Liver (tissue), 9 donors: Measurements from ENCODE around the gene TMEM205. TPM values are rescaled to one million over a fixed set of nuclear protein-coding genes. Genes with fewer than 3 reads are reported as not detected.
A peak's percentile ranks its signal among the peaks of the same experiment; 100 is the strongest.

Experiments
- DNase-seq: peaks from one replicate; pipeline ENCODE4 v3.0.0-alpha.2; 2017; ENCODE audit warnings: low spot score
- H3K27ac ChIP-seq, 2 donors: one replicate each; pipeline ENCODE4 v1.7.0; 2013; ENCODE audit warnings: inconsistent platforms in 2 of 2, low read length in 2 of 2, control low read depth in 1 of 2, low read depth in 1 of 2, mild to moderate bottlenecking in 1 of 2
- H3K27me3 ChIP-seq, 4 donors: one replicate each; pipeline versions ENCODE4 v1.6.1 to v1.7.0; 2013; ENCODE audit warnings: low read length in 3 of 4, inconsistent platforms in 1 of 4, mild to moderate bottlenecking in 1 of 4, moderate library complexity in 1 of 4; ENCODE audit not compliant: control insufficient read depth in 4 of 4, insufficient read depth in 4 of 4
- H3K36me3 ChIP-seq, 4 donors: one replicate each; pipeline versions ENCODE4 v1.6.1 to v1.7.0; 2013; ENCODE audit warnings: low read length in 3 of 4, mild to moderate bottlenecking in 3 of 4, low read depth in 1 of 4, moderate library complexity in 1 of 4; ENCODE audit not compliant: control insufficient read depth in 4 of 4, insufficient read depth in 3 of 4
- H3K4me1 ChIP-seq, 4 donors: one replicate each; pipeline versions ENCODE4 v1.6.1 to v1.7.0; 2013; ENCODE audit warnings: low read length in 3 of 4, mild to moderate bottlenecking in 3 of 4, moderate library complexity in 1 of 4; ENCODE audit not compliant: control insufficient read depth in 4 of 4, insufficient read depth in 4 of 4
- H3K4me3 ChIP-seq, 3 donors: one replicate each; pipeline versions ENCODE4 v1.6.1 to v1.7.0; 2013; ENCODE audit warnings: low read length in 3 of 3, control low read depth in 1 of 3, low read depth in 1 of 3, mild to moderate bottlenecking in 1 of 3
- H3K9ac ChIP-seq, 2 donors: one replicate each; pipeline ENCODE4 v1.7.0; 2013; ENCODE audit warnings: low read length in 2 of 2, mild to moderate bottlenecking in 2 of 2, moderate library complexity in 2 of 2, control low read depth in 1 of 2, low read depth in 1 of 2
- H3K9me3 ChIP-seq, 4 donors: one replicate each; pipeline versions ENCODE4 v1.6.1 to v1.7.0; 2013; ENCODE audit warnings: low read length in 3 of 4; ENCODE audit not compliant: control insufficient read depth in 4 of 4
- ATF3 ChIP-seq: IDR thresholded peaks from 2 replicates; pipeline ENCODE4 v1.6.1; 2016; ENCODE audit warnings: antibody characterized with exemption
- CTCF ChIP-seq: fragments of 150-350 bp; IDR thresholded peaks from 2 replicates; pipeline ENCODE4 v1.5.1; 2017; ENCODE audit warnings: improper control_type of control experiment, low read depth, low read length; ENCODE audit not compliant: missing input control
- EGR1 ChIP-seq, 2 donors: IDR thresholded peaks; 2 replicates each; pipeline ENCODE4 v1.6.1; 2016 to 2018; ENCODE audit warnings: antibody characterized with exemption in 2 of 2, low read depth in 2 of 2
- FOXA1 ChIP-seq: IDR thresholded peaks from 2 replicates; pipeline ENCODE4 v1.6.1; 2016; ENCODE audit warnings: antibody characterized with exemption
- FOXA2 ChIP-seq: IDR thresholded peaks from 2 replicates; pipeline ENCODE4 v1.6.1; 2016; ENCODE audit warnings: antibody characterized with exemption
- GABPA ChIP-seq, 2 donors: IDR thresholded peaks in 1 of 2; conservative IDR thresholded peaks in 1 of 2; 2 replicates each; pipeline ENCODE4 v1.6.1; 2016; ENCODE audit warnings: antibody characterized with exemption in 2 of 2, mild to moderate bottlenecking in 1 of 2, moderate library complexity in 1 of 2
- HNF4A ChIP-seq, 2 donors: conservative IDR thresholded peaks; 2 replicates each; pipeline ENCODE4 v1.6.1; 2016; ENCODE audit warnings: antibody characterized with exemption in 2 of 2, mild to moderate bottlenecking in 2 of 2
- HNF4G ChIP-seq: IDR thresholded peaks from 2 replicates; pipeline ENCODE4 v1.6.1; 2016; ENCODE audit warnings: antibody characterized with exemption
- JUND ChIP-seq, 2 donors: IDR thresholded peaks; 2 replicates each; pipeline ENCODE4 v1.6.1; 2016; ENCODE audit warnings: antibody characterized with exemption in 2 of 2
- MAX ChIP-seq: IDR thresholded peaks from 2 replicates; pipeline ENCODE4 v1.6.1; 2016; ENCODE audit warnings: antibody characterized with exemption
- NR2F2 ChIP-seq: IDR thresholded peaks from 2 replicates; pipeline ENCODE4 v1.6.1; 2016; ENCODE audit warnings: antibody characterized with exemption
- RAD21 ChIP-seq, 2 donors: IDR thresholded peaks; 2 replicates each; pipeline ENCODE4 v1.6.1; 2016; ENCODE audit warnings: antibody characterized with exemption in 2 of 2, mild to moderate bottlenecking in 2 of 2
- RXRA ChIP-seq, 2 donors: IDR thresholded peaks; 2 replicates each; pipeline ENCODE4 v1.6.1; 2017 to 2018; ENCODE audit warnings: antibody characterized with exemption in 2 of 2, mild to moderate bottlenecking in 1 of 2
- SP1 ChIP-seq: IDR thresholded peaks from 2 replicates; pipeline ENCODE4 v1.6.1; 2018; ENCODE audit warnings: antibody characterized with exemption, mild to moderate bottlenecking
- TAF1 ChIP-seq: conservative IDR thresholded peaks from 2 replicates; pipeline ENCODE4 v1.6.1; 2016; ENCODE audit warnings: antibody characterized with exemption, mild to moderate bottlenecking
- YY1 ChIP-seq: IDR thresholded peaks from 2 replicates; pipeline ENCODE4 v1.6.1; 2016; ENCODE audit warnings: antibody characterized with exemption, mild to moderate bottlenecking
- ZBTB33 ChIP-seq: IDR thresholded peaks from 2 replicates; pipeline ENCODE4 v1.6.1; 2016; ENCODE audit warnings: antibody characterized with exemption
- WGBS: extraction: QIAGEN DNeasy Blood & Tissue Kit; methylation state at CpG from one replicate; pipeline ENCODE4 v1.1.7; 2013; 5-methylcytosine and 5-hydroxymethylcytosine counted together
- polyA plus RNA-seq, 2 donors: library from polyadenylated mRNA; stranded (reverse) in 1 of 2; unstranded in 1 of 2; fragments of 200-250 nt in 1 of 2; fragments of >200 nt in 1 of 2; fragmentation: Nextera tagmentation in 1 of 2; extraction: Ambion mirVana in 1 of 2; gene quantifications; one replicate each; pipeline versions ENCODE4 v1.2.1 to v1.2.3, GENCODE V29; 2013 to 2015
- total RNA-seq, 2 donors: library from RNA; depleted of rRNA; stranded (reverse); fragments of >200 nt; gene quantifications; one replicate each; pipeline ENCODE4 v1.2.3, GENCODE V29; 2014
- donor health status: healthy.
- donor health status: healthy.
- donor health status: healthy.
- donor health status: healthy.
- donor health status: healthy.

TMEM205 gene
- total and polyA plus RNA-seq, 4 donors, result 110 to 410 (median 272) TPM

GRCh38 chr19:11363881-11364280 is 17.8 kb upstream of the TMEM205 start (continued):
- TF ChIP-seq CTCF (no peak), HNF4A (conservative IDR thresholded peaks at IDR 0.05) (no peak), ATF3 (no peak), FOXA2 (no peak), GABPA (IDR thresholded peaks at IDR 0.05 in 1 of 2, conservative IDR thresholded peaks at IDR 0.05 in 1 of 2) (no peak), TAF1 (no peak), HNF4G (no peak), NR2F2 (no peak), RXRA (IDR thresholded peaks at IDR 0.05) (no peak), MAX (no peak), YY1 (no peak)

- H3K9ac ChIP-seq, result no peak overlapping the region
- H3K27me3 ChIP-seq, result no peaks in the 10 kb centered on the region
- H3K27ac ChIP-seq, result no peak overlapping the region
- H3K4me3 ChIP-seq, result no peak overlapping the region
- peaks cover 3 to 16% (median 9%) of the 10 kb centered on the region in 4 donors for H3K4me1 ChIP-seq
- H3K9me3 ChIP-seq, result no peaks in the 10 kb centered on the region
- WGBS, result 90% methylated on average over 35 of the region's 35 CpGs
- H3K36me3 ChIP-seq, result peaks cover 1 to 13% (median 4%) of the 10 kb centered on the region in 4 donors
- no peak for DNase-seq
- TF ChIP-seq HNF4A (conservative IDR thresholded peaks at IDR 0.05) (no peak), TAF1 (no peak)
Measured at GRCh38 chr19:11361771-11362731, 16.0 kb upstream of the TMEM205 start.

GRCh38 chr19:11361037-11361770 is 15.1 kb upstream of the TMEM205 start:
- H3K4me1 ChIP-seq, result peaks cover 3 to 16% (median 9%) of the 10 kb centered on the region in 4 donors
- H3K27me3 ChIP-seq, result no peaks in the 10 kb centered on the region
- no peaks in the 10 kb centered on the region for H3K9me3 ChIP-seq
- H3K9ac ChIP-seq, result no peak overlapping the region
- H3K4me3 ChIP-seq, result no peak overlapping the region
- DNase-seq, result peak; percentile 88
- H3K36me3 ChIP-seq, result peaks cover 1 to 13% (median 4%) of the 10 kb centered on the region in 4 donors
- 43% methylated on average over 43 of the region's 43 CpGs for WGBS
- H3K27ac ChIP-seq, result no peak overlapping the region
- TF ChIP-seq CTCF, result no peak
- no peak for TF ChIP-seq FOXA1
- no peak for TF ChIP-seq GABPA (IDR thresholded peaks at IDR 0.05 in 1 of 2, conservative IDR thresholded peaks at IDR 0.05 in 1 of 2)
- TF ChIP-seq NR2F2, result no peak
- no peak for TF ChIP-seq EGR1 (IDR thresholded peaks at IDR 0.05; ENCODE audit: low read depth in 2 of 2)
- TF ChIP-seq JUND (IDR thresholded peaks at IDR 0.05), result no peak
- no peak for TF ChIP-seq MAX
- TF ChIP-seq ATF3, result no peak
- TF ChIP-seq TAF1, result no peak
- TF ChIP-seq RAD21 (IDR thresholded peaks at IDR 0.05), result no peak
- TF ChIP-seq HNF4G, result no peak
- peak; percentile 55 for TF ChIP-seq SP1
- TF ChIP-seq YY1, result no peak
- no peak for TF ChIP-seq HNF4A (conservative IDR thresholded peaks at IDR 0.05)
- no peak for TF ChIP-seq ZBTB33
